ENCODE results near the gene EVL. TPM values are rescaled to one million over a fixed set of nuclear protein-coding genes. Genes with fewer than 3 reads are reported as not detected.
"Not testable (repeated sequence)": the region's sequence is repeated elsewhere in the genome, so short reads cannot be mapped to it uniquely, and the experiment has no call there.

Gene EVL
- total RNA-seq, 4 donors from 2014 or later: 33.7 to 148 (median 56.1) TPM

DNA sequence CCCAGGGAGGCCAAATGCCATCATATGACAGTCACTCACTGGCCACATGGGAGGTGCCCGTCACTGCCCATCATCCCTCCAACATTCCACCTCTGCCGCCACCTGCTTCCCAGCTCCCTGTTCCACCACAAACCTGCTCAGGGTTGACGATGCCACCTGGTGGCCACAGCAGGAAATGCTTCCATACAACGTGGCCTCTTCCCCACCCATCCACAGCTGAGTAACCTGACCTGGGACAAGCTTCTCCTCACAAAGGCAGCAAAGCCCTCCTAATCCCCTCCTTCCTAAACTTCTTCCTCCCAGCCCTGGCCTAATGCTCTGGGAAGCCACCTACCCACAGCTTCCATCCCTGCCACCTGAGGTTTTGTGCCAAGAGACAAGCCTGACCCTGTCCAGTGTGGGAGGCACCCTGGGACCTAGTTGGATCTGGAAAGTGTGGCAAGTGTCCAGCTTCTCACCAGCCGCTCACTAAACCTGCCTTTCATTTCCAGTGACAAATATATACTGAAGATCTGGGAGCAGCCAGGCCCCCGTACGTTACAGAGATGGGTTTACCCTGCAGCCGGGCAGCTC lies 89.9 kb downstream of the EVL start:
- DNase-seq (ENCODE audit: low spot score) (no peak), ATAC-seq (ENCODE audit: low FRiP score) (no peak)
- TF ChIP-seq, protein P1, sequence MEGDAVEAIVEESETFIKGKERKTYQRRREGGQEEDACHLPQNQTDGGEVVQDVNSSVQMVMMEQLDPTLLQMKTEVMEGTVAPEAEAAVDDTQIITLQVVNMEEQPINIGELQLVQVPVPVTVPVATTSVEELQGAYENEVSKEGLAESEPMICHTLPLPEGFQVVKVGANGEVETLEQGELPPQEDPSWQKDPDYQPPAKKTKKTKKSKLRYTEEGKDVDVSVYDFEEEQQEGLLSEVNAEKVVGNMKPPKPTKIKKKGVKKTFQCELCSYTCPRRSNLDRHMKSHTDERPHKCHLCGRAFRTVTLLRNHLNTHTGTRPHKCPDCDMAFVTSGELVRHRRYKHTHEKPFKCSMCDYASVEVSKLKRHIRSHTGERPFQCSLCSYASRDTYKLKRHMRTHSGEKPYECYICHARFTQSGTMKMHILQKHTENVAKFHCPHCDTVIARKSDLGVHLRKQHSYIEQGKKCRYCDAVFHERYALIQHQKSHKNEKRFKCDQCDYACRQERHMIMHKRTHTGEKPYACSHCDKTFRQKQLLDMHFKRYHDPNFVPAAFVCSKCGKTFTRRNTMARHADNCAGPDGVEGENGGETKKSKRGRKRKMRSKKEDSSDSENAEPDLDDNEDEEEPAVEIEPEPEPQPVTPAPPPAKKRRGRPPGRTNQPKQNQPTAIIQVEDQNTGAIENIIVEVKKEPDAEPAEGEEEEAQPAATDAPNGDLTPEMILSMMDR (IDR thresholded peaks at IDR 0.05): no peak

DNA sequence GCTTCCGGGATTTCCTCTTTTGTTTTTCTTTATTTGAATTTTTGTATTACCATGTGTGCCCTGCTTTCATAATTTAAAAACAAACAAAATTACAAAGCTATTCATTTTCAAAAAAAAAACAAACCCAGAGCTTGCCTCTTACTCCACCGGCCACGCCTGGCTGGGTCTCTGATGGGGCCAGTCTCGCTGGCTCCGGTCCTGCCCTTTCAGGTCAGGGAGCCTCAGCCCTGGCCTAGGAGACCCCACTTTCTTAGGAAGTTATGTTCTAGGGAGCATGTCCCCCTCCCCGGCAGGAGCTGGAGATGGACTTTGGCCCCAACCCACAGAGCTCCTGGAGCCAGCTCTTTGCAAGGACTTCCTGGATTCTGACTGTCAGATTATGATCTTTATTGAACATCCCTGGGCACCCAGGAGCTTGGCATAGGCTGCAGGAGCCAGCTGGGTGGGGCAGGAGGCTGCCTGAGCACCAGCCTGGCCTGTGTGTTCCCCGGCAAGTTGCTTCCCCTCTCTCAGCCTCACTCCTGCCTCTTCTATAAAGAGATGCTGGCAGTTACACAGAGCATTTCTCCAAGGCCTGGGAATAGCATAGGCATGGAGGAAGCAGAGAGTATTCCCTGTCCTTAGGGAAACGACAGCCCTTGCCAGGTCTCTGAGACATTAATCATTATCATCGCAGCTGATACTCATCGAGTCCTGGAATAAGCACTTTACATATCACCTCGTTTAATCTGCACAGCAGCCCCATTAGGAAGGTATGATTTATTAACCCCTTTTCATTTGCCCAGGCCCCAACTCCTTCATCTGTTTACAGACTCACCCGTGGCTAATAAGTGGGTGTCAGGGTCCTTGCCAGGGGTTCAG lies 90.8 kb downstream of the EVL start:
- DNase-seq (ENCODE audit: low spot score) (no peak), ATAC-seq (ENCODE audit: low FRiP score) (no peak)
- TF ChIP-seq, protein P1 (IDR thresholded peaks at IDR 0.05): no peak

DNA sequence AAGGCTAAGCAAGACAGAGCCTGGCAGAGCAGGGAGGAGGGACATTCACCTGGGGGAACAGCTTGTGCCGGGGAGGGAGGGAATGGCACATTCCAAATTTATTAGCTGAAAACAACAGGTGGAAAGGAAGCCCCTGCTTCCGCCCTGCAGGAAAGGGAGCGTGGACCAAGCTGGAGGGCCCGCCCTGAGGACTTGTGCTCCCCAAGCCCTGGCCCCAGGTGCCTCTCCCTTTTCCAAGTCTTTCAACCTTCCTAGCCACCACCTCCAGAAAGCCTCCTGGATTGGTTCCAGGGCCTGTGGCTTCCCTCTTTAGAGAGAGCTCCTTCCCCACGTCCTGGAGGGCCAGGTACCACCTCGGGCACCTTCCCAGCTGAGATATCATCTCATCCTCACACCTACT lies 91.6 kb downstream of the EVL start:
- ATAC-seq (ENCODE audit: low FRiP score): no peak
- TF ChIP-seq, protein P1 (IDR thresholded peaks at IDR 0.05): no peak
- DNase-seq (ENCODE audit: low spot score): no peak

DNA sequence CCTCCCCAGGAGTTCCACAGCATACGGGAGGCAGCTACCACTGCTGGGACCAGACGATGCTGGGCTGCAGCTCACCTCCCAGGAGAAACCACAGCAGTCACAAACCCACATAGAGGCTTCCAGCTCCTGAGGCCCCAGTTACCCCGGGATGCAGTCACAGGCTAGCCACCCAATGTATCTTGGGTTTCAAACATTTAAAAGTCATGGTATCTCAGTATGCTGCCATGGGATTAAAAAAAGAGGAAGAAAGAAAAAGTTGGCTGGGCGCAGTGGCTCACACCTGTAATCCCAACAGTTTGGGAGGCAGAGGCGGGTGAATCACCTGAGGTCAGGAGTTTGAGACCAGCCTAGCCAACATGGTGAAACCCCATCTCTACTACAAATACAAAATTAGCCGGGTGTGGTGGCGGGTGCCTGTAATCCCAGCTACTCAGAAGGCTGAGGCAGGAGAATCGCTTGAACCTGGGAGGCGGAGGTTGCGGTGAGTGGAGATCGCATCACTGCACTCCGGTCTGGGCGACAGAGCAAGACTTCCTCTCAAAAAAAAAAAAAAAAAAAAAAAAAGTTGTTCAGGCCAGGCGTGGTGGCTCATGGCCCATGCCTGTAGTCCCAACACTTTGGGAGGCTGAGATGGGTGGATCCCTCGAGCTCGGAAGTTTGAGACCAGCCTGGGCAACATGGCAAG lies 92.5 kb downstream of the EVL start:
- DNase-seq (ENCODE audit: low spot score); ATAC-seq (ENCODE audit: low FRiP score): not testable (repeated sequence)

DNA sequence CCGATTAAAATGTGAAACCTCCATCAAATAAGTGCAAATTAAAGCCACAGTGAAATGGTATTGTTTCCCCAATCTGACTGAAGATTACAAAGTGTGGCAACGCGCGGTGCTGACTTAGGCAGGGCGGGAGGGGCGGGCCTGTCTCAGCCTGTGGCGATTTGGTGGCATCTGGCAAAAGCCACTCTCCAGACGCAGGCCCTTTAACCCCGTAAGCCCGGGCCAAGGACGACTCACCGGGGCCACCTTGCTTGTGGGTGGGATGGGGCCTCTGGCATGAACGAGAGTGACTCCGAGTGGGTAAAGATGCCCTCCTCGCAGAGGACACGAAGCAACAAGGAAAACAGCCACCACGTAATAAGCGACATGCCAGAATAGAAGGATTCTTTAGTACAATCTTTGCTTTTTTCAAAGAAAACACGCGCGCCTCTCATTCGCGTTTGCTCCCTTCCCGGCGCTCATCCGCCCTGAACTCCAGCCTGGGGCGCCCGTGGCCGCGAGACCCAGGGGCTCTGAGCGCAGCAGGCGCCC lies 93.4 kb downstream of the EVL start:
- ATAC-seq (ENCODE audit: low FRiP score): no peak

DNA sequence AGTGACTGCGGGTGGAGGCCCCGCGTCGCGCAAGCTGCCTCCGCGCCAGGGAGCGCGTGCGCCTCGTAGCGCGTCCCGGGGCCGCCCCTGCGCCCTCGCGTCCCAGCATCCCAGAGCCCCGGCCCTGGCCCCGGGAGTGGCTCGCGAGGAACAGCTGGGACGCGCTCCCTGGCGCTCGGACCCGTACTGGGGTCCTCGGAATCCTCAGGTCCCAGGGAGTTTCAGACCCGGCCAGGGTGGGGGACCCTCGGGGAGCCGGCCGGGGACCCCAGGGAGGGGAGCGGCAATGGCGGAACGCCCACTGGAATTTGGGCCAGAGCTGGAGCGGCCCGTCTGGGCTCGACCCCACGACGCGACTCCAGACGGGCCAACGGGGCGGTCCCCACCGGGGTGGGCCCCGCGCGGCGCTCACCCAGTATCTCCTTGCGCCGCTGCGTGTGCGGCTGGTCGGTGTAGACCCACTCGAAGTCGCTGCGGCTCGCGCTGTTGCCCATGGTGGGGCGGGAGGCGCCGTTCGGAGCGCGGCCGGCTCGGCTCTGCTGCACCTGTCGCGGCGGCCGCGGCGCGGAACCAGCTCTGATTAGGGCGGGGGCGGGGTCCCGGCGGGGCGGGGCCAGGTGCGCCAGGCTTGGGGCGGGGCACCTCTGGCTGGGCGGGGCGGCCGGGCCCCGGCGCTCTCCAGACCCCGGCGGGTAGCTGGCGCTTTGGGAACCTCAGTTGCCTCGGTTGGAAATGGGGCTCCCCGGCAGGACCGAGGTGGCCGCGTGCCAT lies 94.1 kb downstream of the EVL start, which contains the start of gene DEGS2:
DEGS2 (minus strand) TSS at position 552 of the 771 bp plus-strand sequence; CDS start at position 494, 58 bp downstream.
- TF ChIP-seq, protein P1 (IDR thresholded peaks at IDR 0.05): no peak
- DNase-seq (ENCODE audit: low spot score): no peak
- ATAC-seq (ENCODE audit: low FRiP score): peak; percentile 37

More for the DNA sequence above, 93.4 kb downstream of the EVL start:
- TF ChIP-seq, protein P1 (IDR thresholded peaks at IDR 0.05): no peak
- DNase-seq (ENCODE audit: low spot score): no peak
